RPMI8226 (cell line): ENCODE data around the gene ANGPTL7.

ENCODE experiments used
- DNase-seq: peaks from one replicate; pipeline ENCODE4 v3.0.0-alpha.2; 2015

The ANGPTL7 gene

GRCh38 chr1:11211461-11211860 is 22.3 kb downstream of the ANGPTL7 start:
- no peak for DNase-seq

- DNase-seq: no peak
Measured at GRCh38 chr1:11211925-11212587, 22.9 kb downstream of the ANGPTL7 start.

GRCh38 chr1:11214698-11215380 is 25.7 kb downstream of the ANGPTL7 start:
- DNase-seq: no peak

GRCh38 chr1:11215381-11216005 is 26.3 kb downstream of the ANGPTL7 start:
- no peak for DNase-seq

- no peak for DNase-seq
Measured at GRCh38 chr1:11216074-11216473, 26.9 kb downstream of the ANGPTL7 start.

GRCh38 chr1:11227106-11228077 is 38.2 kb downstream of the ANGPTL7 start:
- no peak for DNase-seq

GRCh38 chr1:11229203-11229602 is 40.0 kb downstream of the ANGPTL7 start:
- DNase-seq: no peak

- DNase-seq: no peak
Measured at GRCh38 chr1:11233208-11233607, 44.1 kb downstream of the ANGPTL7 start.

GRCh38 chr1:11237356-11237755 is 48.2 kb downstream of the ANGPTL7 start:
- DNase-seq: no peak

- DNase-seq: no peak
Measured at GRCh38 chr1:11238311-11238710, 49.2 kb downstream of the ANGPTL7 start.

- no peak for DNase-seq
Measured at GRCh38 chr1:11245248-11245647, 56.1 kb downstream of the ANGPTL7 start.
